Measurements from ENCODE around the gene ZNF175. TPM values are rescaled to one million over a fixed set of nuclear protein-coding genes. Genes with fewer than 3 reads are reported as not detected.
A peak's percentile ranks its signal among the peaks of the same experiment; 100 is the strongest.

The ZNF175 gene
- polyA plus RNA-seq, 2 of the 4 experiments (the other 2 are of a cell fraction), result 3.3 to 6.4 TPM

GRCh38 chr19:51602189-51602854 is 31.2 kb downstream of the ZNF175 start:
- 63% methylated on average over 20 of the region's 20 CpGs for WGBS (ENCODE audit: missing lambda C conversion rate)
- ATAC-seq (no peak), DNase-seq (ENCODE audit: low read depth in 1 of 2, low spot score in 1 of 2) (no peak), FAIRE-seq (no peak)
- Histone ChIP-seq H3K4me2 (no peak overlapping the region), H3K9me3 (peaks cover 41% of the 10 kb centered on the region), H3K4me3 (no peak overlapping the region), H3K4me1 (no peaks in the 10 kb centered on the region), H3K27ac (no peak overlapping the region)
- ChIA-PET POLR2A (no interaction called here), CTCF (interaction anchor here (1.4 kb wide), 1 partner anchor 30 kb away, joined by 3 read pairs; no protein-coding TSS in a partner anchor)
- no peak for TF ChIP-seq TFCP2L1 (CRISPR knock-in tag; IDR thresholded peaks at IDR 0.05)
- TF ChIP-seq RARB (CRISPR knock-in tag; IDR thresholded peaks at IDR 0.05), result no peak

GRCh38 chr19:51607077-51607476 is 36.0 kb downstream of the ZNF175 start:
- Histone ChIP-seq H3K4me2 (no peak overlapping the region), H3K9me3 (0 out of 3 replicates have a peak, but pooled peaks cover 7% of the 10 kb centered on the region), H3K4me3 (no peak overlapping the region), H3K27ac (no peak overlapping the region), H3K4me1 (no peaks in the 10 kb centered on the region)
- DNase-seq (ENCODE audit: low read depth in 1 of 2, low spot score in 1 of 2), result no peak
- no peak for TF ChIP-seq JUN (IDR thresholded peaks at IDR 0.05)
- no peak for TF ChIP-seq RCOR1 (IDR thresholded peaks at IDR 0.05; ENCODE audit: low read depth, low read length)
- TF ChIP-seq ZNF302 (CRISPR knock-in tag; IDR thresholded peaks at IDR 0.05), result no peak
- no peak for TF ChIP-seq FOSB (CRISPR knock-in tag; IDR thresholded peaks at IDR 0.05)
- TF ChIP-seq KDM5A (IDR thresholded peaks at IDR 0.05), result no peak
- TF ChIP-seq ZC3H11A (IDR thresholded peaks at IDR 0.05), result no peak
- TF ChIP-seq, protein P1, sequence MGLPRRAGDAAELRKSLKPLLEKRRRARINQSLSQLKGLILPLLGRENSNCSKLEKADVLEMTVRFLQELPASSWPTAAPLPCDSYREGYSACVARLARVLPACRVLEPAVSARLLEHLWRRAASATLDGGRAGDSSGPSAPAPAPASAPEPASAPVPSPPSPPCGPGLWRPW (IDR thresholded peaks at IDR 0.05), result no peak
- no peak for TF ChIP-seq EP300 (IDR thresholded peaks at IDR 0.05)
- TF ChIP-seq BHLHE40 (IDR thresholded peaks at IDR 0.05; ENCODE audit: low read depth, low read length), result no peak
- TF ChIP-seq, protein P2, sequence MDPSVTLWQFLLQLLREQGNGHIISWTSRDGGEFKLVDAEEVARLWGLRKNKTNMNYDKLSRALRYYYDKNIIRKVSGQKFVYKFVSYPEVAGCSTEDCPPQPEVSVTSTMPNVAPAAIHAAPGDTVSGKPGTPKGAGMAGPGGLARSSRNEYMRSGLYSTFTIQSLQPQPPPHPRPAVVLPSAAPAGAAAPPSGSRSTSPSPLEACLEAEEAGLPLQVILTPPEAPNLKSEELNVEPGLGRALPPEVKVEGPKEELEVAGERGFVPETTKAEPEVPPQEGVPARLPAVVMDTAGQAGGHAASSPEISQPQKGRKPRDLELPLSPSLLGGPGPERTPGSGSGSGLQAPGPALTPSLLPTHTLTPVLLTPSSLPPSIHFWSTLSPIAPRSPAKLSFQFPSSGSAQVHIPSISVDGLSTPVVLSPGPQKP (IDR thresholded peaks at IDR 0.05; ENCODE audit: low read depth, low read length), result no peak
- TF ChIP-seq SREBF2 (IDR thresholded peaks at IDR 0.05), result no peak
- no peak for TF ChIP-seq HMGXB4 (CRISPR knock-in tag; IDR thresholded peaks at IDR 0.05; ENCODE audit: borderline replicate concordance)
- no peak for TF ChIP-seq RNF2 (IDR thresholded peaks at IDR 0.05; ENCODE audit: borderline replicate concordance, low read depth)
- no peak for TF ChIP-seq HOXA7 (CRISPR knock-in tag; IDR thresholded peaks at IDR 0.05)
- no peak for TF ChIP-seq JUNB (IDR thresholded peaks at IDR 0.05)
- ChIA-PET CTCF (interaction anchor here (1.5 to 2.8 kb wide), 3 partner anchors 30 to 77 kb away, joined by 3 to 9 read pairs (median 4); no protein-coding TSS in a partner anchor), POLR2A (no interaction called here)
- no peak for ATAC-seq
- FAIRE-seq, result no peak
- 11% methylated on average over 6 of the region's 6 CpGs for whole genome bisulfite sequencing (ENCODE audit: missing lambda C conversion rate)

GRCh38 chr19:51607920-51608562 is 37.0 kb downstream of the ZNF175 start:
- 13% methylated on average over 9 of the region's 13 CpGs for WGBS (ENCODE audit: missing lambda C conversion rate)
- no peak for FAIRE-seq
- CTCF ChIA-PET, result interaction anchor here (0.7 to 1.7 kb wide), 4 partner anchors 29 to 383 kb away, joined by 3 to 4 read pairs (median 4); no protein-coding TSS in a partner anchor
- TF ChIP-seq HOXB5 (CRISPR knock-in tag; IDR thresholded peaks at IDR 0.05), result 0 out of 2 replicates have a peak, but pooled peaks have one; percentile 56
- TF ChIP-seq JUN (IDR thresholded peaks at IDR 0.05), result no peak
- TF ChIP-seq RAD21 (conservative IDR thresholded peaks at IDR 0.05 in 1 of 2, IDR thresholded peaks at IDR 0.05 in 1 of 2), result peak in 1 of 2 experiments; percentile 46; a peak in 2 of 5 replicates
- TF ChIP-seq PHF8 (IDR thresholded peaks at IDR 0.05; ENCODE audit: borderline replicate concordance, low read depth), result no peak
- no peak for TF ChIP-seq E2F6 (IDR thresholded peaks at IDR 0.05; ENCODE audit: borderline replicate concordance, low read depth)
- TF ChIP-seq, protein P3, sequence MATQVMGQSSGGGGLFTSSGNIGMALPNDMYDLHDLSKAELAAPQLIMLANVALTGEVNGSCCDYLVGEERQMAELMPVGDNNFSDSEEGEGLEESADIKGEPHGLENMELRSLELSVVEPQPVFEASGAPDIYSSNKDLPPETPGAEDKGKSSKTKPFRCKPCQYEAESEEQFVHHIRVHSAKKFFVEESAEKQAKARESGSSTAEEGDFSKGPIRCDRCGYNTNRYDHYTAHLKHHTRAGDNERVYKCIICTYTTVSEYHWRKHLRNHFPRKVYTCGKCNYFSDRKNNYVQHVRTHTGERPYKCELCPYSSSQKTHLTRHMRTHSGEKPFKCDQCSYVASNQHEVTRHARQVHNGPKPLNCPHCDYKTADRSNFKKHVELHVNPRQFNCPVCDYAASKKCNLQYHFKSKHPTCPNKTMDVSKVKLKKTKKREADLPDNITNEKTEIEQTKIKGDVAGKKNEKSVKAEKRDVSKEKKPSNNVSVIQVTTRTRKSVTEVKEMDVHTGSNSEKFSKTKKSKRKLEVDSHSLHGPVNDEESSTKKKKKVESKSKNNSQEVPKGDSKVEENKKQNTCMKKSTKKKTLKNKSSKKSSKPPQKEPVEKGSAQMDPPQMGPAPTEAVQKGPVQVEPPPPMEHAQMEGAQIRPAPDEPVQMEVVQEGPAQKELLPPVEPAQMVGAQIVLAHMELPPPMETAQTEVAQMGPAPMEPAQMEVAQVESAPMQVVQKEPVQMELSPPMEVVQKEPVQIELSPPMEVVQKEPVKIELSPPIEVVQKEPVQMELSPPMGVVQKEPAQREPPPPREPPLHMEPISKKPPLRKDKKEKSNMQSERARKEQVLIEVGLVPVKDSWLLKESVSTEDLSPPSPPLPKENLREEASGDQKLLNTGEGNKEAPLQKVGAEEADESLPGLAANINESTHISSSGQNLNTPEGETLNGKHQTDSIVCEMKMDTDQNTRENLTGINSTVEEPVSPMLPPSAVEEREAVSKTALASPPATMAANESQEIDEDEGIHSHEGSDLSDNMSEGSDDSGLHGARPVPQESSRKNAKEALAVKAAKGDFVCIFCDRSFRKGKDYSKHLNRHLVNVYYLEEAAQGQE (IDR thresholded peaks at IDR 0.05), result peak; percentile 98

More at GRCh38 chr19:51607920-51608562, 37.0 kb downstream of the ZNF175 start:
- DNase-seq (ENCODE audit: low read depth in 1 of 2, low spot score in 1 of 2), result peak in 1 of 2 experiments; percentile 72
- 0 out of 3 replicates have a peak, but pooled peaks cover 6% of the 10 kb centered on the region for H3K9me3 ChIP-seq
- no peak overlapping the region for H3K4me3 ChIP-seq
- no peak overlapping the region for H3K4me2 ChIP-seq
- POLR2A ChIA-PET, result no interaction called here
- H3K4me1 ChIP-seq, result no peaks in the 10 kb centered on the region
- peak in 1 of 2 experiments; percentile 81; a peak in 3 of 6 replicates for ATAC-seq
- no peak overlapping the region for H3K27ac ChIP-seq

All from A549 (cell line).